ENCODE data around the gene ALB.

ALB gene

DNA sequence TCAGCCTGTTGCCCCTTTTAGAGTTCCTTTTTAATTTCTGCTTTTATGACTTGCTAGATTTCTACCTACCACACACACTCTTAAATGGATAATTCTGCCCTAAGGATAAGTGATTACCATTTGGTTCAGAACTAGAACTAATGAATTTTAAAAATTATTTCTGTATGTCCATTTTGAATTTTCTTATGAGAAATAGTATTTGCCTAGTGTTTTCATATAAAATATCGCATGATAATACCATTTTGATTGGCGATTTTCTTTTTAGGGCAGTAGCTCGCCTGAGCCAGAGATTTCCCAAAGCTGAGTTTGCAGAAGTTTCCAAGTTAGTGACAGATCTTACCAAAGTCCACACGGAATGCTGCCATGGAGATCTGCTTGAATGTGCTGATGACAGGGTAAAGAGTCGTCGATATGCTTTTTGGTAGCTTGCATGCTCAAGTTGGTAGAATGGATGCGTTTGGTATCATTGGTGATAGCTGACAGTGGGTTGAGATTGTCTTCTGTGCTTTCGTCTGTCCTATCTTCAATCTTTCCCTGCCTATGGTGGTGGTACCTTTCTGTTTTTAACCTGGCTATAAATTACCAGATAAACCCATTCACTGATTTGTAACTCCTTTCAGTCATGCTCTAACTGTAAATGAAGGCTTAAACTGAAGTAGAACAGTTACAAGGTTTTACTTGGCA, 7.8 kb downstream of the ALB start:
- H3K27ac ChIP-seq, result no peak overlapping the region
- ChIA-PET POLR2A (ENCODE audit: low non-redundant PET) (no interaction called here), CTCF (no interaction called here)
- no peak for DNase-seq (ENCODE audit: low spot score)
- TF ChIP-seq, protein P1, sequence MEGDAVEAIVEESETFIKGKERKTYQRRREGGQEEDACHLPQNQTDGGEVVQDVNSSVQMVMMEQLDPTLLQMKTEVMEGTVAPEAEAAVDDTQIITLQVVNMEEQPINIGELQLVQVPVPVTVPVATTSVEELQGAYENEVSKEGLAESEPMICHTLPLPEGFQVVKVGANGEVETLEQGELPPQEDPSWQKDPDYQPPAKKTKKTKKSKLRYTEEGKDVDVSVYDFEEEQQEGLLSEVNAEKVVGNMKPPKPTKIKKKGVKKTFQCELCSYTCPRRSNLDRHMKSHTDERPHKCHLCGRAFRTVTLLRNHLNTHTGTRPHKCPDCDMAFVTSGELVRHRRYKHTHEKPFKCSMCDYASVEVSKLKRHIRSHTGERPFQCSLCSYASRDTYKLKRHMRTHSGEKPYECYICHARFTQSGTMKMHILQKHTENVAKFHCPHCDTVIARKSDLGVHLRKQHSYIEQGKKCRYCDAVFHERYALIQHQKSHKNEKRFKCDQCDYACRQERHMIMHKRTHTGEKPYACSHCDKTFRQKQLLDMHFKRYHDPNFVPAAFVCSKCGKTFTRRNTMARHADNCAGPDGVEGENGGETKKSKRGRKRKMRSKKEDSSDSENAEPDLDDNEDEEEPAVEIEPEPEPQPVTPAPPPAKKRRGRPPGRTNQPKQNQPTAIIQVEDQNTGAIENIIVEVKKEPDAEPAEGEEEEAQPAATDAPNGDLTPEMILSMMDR (conservative IDR thresholded peaks at IDR 0.05; ENCODE audit: low read depth), result no peak

DNA sequence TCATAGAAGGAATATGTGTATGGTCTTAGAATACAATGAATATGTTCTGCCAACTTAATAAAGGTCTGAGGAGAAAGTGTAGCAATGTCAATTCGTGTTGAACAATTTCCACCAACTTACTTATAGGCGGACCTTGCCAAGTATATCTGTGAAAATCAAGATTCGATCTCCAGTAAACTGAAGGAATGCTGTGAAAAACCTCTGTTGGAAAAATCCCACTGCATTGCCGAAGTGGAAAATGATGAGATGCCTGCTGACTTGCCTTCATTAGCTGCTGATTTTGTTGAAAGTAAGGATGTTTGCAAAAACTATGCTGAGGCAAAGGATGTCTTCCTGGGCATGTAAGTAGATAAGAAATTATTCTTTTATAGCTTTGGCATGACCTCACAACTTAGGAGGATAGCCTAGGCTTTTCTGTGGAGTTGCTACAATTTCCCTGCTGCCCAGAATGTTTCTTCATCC, 9.2 kb downstream of the ALB start:
- no peak for DNase-seq (ENCODE audit: low spot score)
- TF ChIP-seq, protein P1 (conservative IDR thresholded peaks at IDR 0.05; ENCODE audit: low read depth), result no peak
- ChIA-PET POLR2A (ENCODE audit: low non-redundant PET) (no interaction called here), CTCF (interaction anchor here (0.6 kb wide), 1 partner anchor 187 kb away, joined by 4 read pairs; no protein-coding TSS in a partner anchor)
- H3K27ac ChIP-seq, result no peak overlapping the region

DNA sequence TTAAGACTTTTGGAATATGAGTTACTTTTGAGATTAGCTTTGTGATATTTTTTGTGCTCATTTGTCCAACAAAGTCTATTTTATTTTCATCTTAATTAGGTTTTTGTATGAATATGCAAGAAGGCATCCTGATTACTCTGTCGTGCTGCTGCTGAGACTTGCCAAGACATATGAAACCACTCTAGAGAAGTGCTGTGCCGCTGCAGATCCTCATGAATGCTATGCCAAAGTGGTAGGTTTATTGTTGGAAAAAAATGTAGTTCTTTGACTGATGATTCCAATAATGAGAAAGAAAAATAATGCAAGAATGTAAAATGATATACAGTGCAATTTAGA, 10.8 kb downstream of the ALB start:
- TF ChIP-seq, protein P1 (conservative IDR thresholded peaks at IDR 0.05; ENCODE audit: low read depth), result no peak
- no peak for DNase-seq (ENCODE audit: low spot score)
- H3K27ac ChIP-seq, result no peak overlapping the region
- POLR2A ChIA-PET (ENCODE audit: low non-redundant PET), result no interaction called here
- CTCF ChIA-PET, result no interaction called here

DNA sequence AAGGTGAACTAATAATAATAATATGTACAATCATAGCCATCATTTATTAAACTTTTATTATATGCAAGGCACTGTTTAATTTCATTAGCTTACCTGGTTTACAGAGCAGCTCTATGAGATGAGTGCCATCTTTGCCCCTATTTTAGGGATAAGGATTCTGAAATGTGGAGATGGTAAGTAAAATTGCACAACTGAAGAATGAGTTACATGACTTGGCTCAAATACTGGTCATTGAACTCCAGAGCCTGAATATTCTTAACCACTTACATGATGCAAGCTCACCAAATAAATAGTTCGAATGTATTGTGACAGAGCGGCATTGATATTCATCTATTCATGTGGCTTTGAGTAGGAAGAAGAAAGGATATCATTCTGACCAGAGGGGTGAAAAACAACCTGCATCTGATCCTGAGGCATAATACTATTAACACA, 11.7 kb downstream of the ALB start:
- TF ChIP-seq, protein P1 (conservative IDR thresholded peaks at IDR 0.05; ENCODE audit: low read depth), result no peak
- ChIA-PET POLR2A (ENCODE audit: low non-redundant PET) (no interaction called here), CTCF (no interaction called here)
- DNase-seq (ENCODE audit: low spot score), result no peak
- no peak overlapping the region for H3K27ac ChIP-seq

DNA sequence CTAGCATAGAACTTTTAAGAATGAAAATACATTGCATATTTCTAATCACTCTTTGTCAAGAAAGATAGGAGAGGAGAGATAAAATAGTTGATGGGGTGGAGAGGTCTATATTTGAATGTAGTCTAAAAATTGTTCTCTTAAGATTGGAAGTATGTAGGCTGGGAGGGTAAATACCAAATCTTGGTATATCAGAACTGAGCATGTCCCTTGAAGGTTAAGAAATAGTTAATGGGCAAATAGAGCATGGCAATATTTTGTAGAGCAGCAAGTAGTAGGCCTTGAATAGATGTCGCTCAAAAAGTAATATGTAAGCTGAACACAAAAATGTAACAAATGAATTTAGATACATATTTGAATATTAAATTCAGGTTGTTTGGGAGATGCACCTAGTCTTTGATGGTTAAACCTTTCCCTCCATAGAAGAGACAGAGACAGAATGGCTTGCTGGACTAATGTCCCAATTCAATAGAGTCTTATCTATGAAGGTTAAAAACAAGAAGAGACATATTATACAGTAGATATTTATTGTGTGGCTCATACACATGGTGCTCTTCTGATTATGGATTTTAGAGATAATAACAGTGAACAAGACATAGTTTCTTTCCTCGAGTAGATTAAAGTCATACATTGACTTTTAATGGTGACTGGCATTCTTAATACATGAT, 12.5 kb downstream of the ALB start:
- CTCF ChIA-PET, result no interaction called here
- TF ChIP-seq, protein P1 (conservative IDR thresholded peaks at IDR 0.05; ENCODE audit: low read depth), result no peak
- POLR2A ChIA-PET (ENCODE audit: low non-redundant PET), result no interaction called here
- no peak overlapping the region for H3K27ac ChIP-seq
- no peak for DNase-seq (ENCODE audit: low spot score)

DNA sequence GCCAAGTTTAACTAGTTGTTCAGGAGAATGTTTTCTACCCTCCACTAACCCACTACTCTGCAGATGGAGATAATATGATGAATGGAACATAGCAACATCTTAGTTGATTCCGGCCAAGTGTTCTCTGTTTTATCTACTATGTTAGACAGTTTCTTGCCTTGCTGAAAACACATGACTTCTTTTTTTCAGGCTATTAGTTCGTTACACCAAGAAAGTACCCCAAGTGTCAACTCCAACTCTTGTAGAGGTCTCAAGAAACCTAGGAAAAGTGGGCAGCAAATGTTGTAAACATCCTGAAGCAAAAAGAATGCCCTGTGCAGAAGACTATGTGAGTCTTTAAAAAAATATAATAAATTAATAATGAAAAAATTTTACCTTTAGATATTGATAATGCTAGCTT, 13.3 kb downstream of the ALB start:
- H3K27ac ChIP-seq, result no peak overlapping the region
- DNase-seq (ENCODE audit: low spot score), result no peak
- CTCF ChIA-PET, result interaction anchor here (0.6 kb wide), 1 partner anchor 262 kb away, joined by 4 read pairs; no protein-coding TSS in a partner anchor
- TF ChIP-seq, protein P1 (conservative IDR thresholded peaks at IDR 0.05; ENCODE audit: low read depth), result no peak
- POLR2A ChIA-PET (ENCODE audit: low non-redundant PET), result no interaction called here
